Ishikawa (cell line): ENCODE data around the gene TEX9.

Experiments
- CEBPB ChIP-seq: IDR thresholded peaks from 2 replicates; pipeline ENCODE4 v1.6.1; 2012
- CREB1 ChIP-seq: IDR thresholded peaks from 2 replicates; pipeline ENCODE4 v1.6.1; 2012; ENCODE audit warnings: low read depth
- EGR1 ChIP-seq: IDR thresholded peaks from 2 replicates; pipeline ENCODE4 v1.6.1; 2012
- EP300 ChIP-seq: IDR thresholded peaks from 2 replicates; pipeline ENCODE4 v1.6.1; 2012; ENCODE audit warnings: borderline replicate concordance
- FOXM1 ChIP-seq: IDR thresholded peaks from 2 replicates; pipeline ENCODE4 v1.6.1; 2012; ENCODE audit warnings: low read depth, borderline replicate concordance
- NFIC ChIP-seq: IDR thresholded peaks from 2 replicates; pipeline ENCODE4 v1.6.1; 2012
- RAD21 ChIP-seq: IDR thresholded peaks from 2 replicates; pipeline ENCODE4 v1.6.1; 2012; ENCODE audit warnings: low read depth
- TAF1 ChIP-seq: IDR thresholded peaks from 2 replicates; pipeline ENCODE4 v1.6.1; 2012; ENCODE audit warnings: low read depth, mild to moderate bottlenecking
- TCF12 ChIP-seq: IDR thresholded peaks from 2 replicates; pipeline ENCODE4 v1.6.1; 2012; ENCODE audit warnings: low read depth
- YY1 ChIP-seq: IDR thresholded peaks from 2 replicates; pipeline ENCODE4 v1.6.1; 2012; ENCODE audit warnings: low read depth
- ZBTB7A ChIP-seq: IDR thresholded peaks from 2 replicates; pipeline ENCODE4 v1.6.1; 2012; ENCODE audit warnings: low read depth
- TF ChIP-seq, protein P1 (sequence below): IDR thresholded peaks from 2 replicates; pipeline ENCODE4 v1.6.1; 2012; ENCODE audit warnings: low read depth, mild to moderate bottlenecking
- TF ChIP-seq, protein P2 (sequence below): IDR thresholded peaks from 2 replicates; pipeline ENCODE4 v1.6.1; 2012
- TF ChIP-seq, protein P3 (sequence below): IDR thresholded peaks from 2 replicates; pipeline ENCODE4 v1.6.1; 2012

DNA sequence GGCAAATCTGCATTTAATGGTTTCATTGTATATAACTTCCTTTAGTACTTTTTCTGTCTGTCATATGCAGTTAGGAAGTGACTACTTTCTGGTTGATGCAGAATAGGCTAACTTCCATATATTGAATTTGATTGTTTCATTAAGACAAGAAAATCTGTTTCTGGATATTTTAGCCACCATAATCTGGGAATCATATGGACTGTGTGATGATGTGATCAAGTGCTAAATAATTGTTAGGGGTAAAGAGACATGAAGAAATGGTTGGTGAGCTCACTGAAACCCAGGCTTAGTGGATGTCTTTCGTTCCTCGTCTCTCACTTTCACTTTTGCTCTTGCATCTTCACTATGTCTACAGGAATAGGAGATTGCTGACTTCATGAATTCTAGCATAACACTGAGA is 103.2 kb downstream of the TEX9 start:
- TF ChIP-seq, protein P1, sequence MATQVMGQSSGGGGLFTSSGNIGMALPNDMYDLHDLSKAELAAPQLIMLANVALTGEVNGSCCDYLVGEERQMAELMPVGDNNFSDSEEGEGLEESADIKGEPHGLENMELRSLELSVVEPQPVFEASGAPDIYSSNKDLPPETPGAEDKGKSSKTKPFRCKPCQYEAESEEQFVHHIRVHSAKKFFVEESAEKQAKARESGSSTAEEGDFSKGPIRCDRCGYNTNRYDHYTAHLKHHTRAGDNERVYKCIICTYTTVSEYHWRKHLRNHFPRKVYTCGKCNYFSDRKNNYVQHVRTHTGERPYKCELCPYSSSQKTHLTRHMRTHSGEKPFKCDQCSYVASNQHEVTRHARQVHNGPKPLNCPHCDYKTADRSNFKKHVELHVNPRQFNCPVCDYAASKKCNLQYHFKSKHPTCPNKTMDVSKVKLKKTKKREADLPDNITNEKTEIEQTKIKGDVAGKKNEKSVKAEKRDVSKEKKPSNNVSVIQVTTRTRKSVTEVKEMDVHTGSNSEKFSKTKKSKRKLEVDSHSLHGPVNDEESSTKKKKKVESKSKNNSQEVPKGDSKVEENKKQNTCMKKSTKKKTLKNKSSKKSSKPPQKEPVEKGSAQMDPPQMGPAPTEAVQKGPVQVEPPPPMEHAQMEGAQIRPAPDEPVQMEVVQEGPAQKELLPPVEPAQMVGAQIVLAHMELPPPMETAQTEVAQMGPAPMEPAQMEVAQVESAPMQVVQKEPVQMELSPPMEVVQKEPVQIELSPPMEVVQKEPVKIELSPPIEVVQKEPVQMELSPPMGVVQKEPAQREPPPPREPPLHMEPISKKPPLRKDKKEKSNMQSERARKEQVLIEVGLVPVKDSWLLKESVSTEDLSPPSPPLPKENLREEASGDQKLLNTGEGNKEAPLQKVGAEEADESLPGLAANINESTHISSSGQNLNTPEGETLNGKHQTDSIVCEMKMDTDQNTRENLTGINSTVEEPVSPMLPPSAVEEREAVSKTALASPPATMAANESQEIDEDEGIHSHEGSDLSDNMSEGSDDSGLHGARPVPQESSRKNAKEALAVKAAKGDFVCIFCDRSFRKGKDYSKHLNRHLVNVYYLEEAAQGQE: no peak
- TF ChIP-seq TCF12: no peak
- TF ChIP-seq CEBPB: no peak
- TF ChIP-seq CREB1: no peak
- no peak for TF ChIP-seq EP300
- TF ChIP-seq RAD21: no peak
- no peak for TF ChIP-seq ZBTB7A
- TF ChIP-seq NFIC: no peak
- no peak for TF ChIP-seq TAF1
- TF ChIP-seq, protein P2, sequence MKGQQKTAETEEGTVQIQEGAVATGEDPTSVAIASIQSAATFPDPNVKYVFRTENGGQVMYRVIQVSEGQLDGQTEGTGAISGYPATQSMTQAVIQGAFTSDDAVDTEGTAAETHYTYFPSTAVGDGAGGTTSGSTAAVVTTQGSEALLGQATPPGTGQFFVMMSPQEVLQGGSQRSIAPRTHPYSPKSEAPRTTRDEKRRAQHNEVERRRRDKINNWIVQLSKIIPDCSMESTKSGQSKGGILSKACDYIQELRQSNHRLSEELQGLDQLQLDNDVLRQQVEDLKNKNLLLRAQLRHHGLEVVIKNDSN: no peak
- TF ChIP-seq FOXM1: no peak
- TF ChIP-seq, protein P3, sequence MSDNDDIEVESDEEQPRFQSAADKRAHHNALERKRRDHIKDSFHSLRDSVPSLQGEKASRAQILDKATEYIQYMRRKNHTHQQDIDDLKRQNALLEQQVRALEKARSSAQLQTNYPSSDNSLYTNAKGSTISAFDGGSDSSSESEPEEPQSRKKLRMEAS: no peak
- no peak for TF ChIP-seq YY1
- no peak for TF ChIP-seq EGR1
